ENCODE measurements around the gene KDM4B. TPM values are rescaled to one million over a fixed set of nuclear protein-coding genes. Genes with fewer than 3 reads are reported as not detected.

Gene KDM4B
- total and polyA plus RNA-seq, 9 of the 15 experiments (the other 6 are each of a cell fraction or from before 2014, with no cell fraction given), result 0.21 to 29.9 (median 7.3) TPM

DNA sequence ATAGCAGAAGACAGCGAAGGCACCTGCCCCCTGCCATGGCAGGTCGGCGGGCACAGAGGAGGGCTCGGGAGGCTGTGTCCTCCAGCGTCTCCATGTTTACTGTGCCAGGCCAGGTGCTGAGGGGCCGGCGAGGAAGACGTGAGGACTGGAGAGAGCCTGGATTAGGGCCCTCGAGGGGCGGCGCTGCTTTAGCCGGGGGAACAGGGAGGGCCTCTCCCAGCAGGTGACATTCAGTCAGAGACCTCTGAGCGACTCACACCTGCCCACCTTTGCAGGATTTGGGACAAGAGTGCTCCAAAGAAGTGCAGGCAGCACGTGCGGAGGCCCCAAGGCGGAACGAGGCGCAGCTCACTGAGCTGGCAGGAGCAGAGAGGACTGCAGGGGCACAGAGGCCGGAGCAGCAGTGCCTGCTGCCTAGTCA lies 17.6 kb downstream of the KDM4B start:
- TF ChIP-seq, protein P1, sequence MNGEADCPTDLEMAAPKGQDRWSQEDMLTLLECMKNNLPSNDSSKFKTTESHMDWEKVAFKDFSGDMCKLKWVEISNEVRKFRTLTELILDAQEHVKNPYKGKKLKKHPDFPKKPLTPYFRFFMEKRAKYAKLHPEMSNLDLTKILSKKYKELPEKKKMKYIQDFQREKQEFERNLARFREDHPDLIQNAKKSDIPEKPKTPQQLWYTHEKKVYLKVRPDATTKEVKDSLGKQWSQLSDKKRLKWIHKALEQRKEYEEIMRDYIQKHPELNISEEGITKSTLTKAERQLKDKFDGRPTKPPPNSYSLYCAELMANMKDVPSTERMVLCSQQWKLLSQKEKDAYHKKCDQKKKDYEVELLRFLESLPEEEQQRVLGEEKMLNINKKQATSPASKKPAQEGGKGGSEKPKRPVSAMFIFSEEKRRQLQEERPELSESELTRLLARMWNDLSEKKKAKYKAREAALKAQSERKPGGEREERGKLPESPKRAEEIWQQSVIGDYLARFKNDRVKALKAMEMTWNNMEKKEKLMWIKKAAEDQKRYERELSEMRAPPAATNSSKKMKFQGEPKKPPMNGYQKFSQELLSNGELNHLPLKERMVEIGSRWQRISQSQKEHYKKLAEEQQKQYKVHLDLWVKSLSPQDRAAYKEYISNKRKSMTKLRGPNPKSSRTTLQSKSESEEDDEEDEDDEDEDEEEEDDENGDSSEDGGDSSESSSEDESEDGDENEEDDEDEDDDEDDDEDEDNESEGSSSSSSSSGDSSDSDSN (IDR thresholded peaks at IDR 0.05; ENCODE audit: borderline replicate concordance in 1 of 2, low read depth in 2 of 2, low read length in 2 of 2), result no peak
- TF ChIP-seq CHD4 (IDR thresholded peaks at IDR 0.05; ENCODE audit: insufficient read depth, insufficient replicate concordance, low read depth, low read length, poor library complexity, severe bottlenecking), result no peak
- TF ChIP-seq, protein P2, sequence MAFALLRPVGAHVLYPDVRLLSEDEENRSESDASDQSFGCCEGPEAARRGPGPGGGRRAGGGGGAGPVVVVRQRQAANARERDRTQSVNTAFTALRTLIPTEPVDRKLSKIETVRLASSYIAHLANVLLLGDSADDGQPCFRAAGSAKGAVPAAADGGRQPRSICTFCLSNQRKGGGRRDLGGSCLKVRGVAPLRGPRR (CRISPR knock-in tag; IDR thresholded peaks at IDR 0.05), result no peak
- POLR2A ChIA-PET, result interaction anchor here (1.0 to 3.1 kb wide), 4 partner anchors 10 to 50 kb away, joined by 3 to 10 read pairs (median 6); partner anchors contain the start of gene KDM4B

More for the DNA sequence above, 17.6 kb downstream of the KDM4B start:
- Histone ChIP-seq H3K4me2 (ENCODE audit: insufficient read depth, low read length) (no peak overlapping the region), H2AFZ (ENCODE audit: low read depth, low read length) (no peak overlapping the region), H3K4me1 (replicated peaks in 1 of 2; ENCODE audit: control insufficient read depth in 2 of 2, insufficient read depth in 2 of 2, low read length in 2 of 2) (peaks cover 19 to 53% of the 10 kb centered on the region in 2 experiments), H3K9me1 (ENCODE audit: control insufficient read depth, insufficient read depth, low read length) (peaks cover 18% of the 10 kb centered on the region), H3K36me3 (ENCODE audit: control insufficient read depth, insufficient read depth, low read length) (no peaks in the 10 kb centered on the region), H3K79me2 (ENCODE audit: control insufficient read depth, insufficient read depth, low read length) (peaks cover 70% of the 10 kb centered on the region), H3K27ac (ENCODE audit: extremely low read depth, low read depth, low read length) (no peak overlapping the region), H3K9me3 (replicated peaks; ENCODE audit: control insufficient read depth, insufficient read depth, low read depth, low read length) (no peaks in the 10 kb centered on the region), H4K20me1 (replicated peaks; ENCODE audit: control insufficient read depth, insufficient read depth, low read length) (peaks cover 80% of the 10 kb centered on the region), H3K27me3 (ENCODE audit: control insufficient read depth in 2 of 2, insufficient read depth in 2 of 2, low read length in 2 of 2) (no peaks in the 10 kb centered on the region), H3K4me3 (no peak overlapping the region), H3K9ac (ENCODE audit: insufficient read depth in 1 of 2, low read depth in 2 of 2, low read length in 2 of 2) (peak overlapping the region in 1 of 2 experiments; percentile 62; a peak in 2 of 4 replicates)
- CTCF ChIA-PET (ENCODE audit: low intra/inter-chr PET ratio), result no interaction called here
- in situ Hi-C loops (cut with MboI), result no loop called here
- BruUV-seq (replicated peaks), result no TSS peak
- no peak for ATAC-seq
- intact Hi-C loops (cut with micrococcal nuclease), result no loop called here
- no peak for DNase-seq (ENCODE audit: extremely low read depth in 1 of 4, low spot score in 3 of 4)
- FAIRE-seq, result no peak
- WGBS (ENCODE audit: insufficient coverage, low coverage, missing lambda C conversion rate), result 86% methylated on average over 16 of the region's 19 CpGs
